HG02610 (cell line): ENCODE measurements around the gene KLHL8.

Experiments
- ATAC-seq: cut with Tn5 transposase; IDR thresholded peaks from one replicate; pipeline ENCODE4 v1.9.1; 2021; ENCODE audit warnings: mild to moderate bottlenecking, moderate library complexity; ENCODE audit not compliant: unreplicated experiment

The KLHL8 gene

GRCh38 chr4:87126056-87126455, 94.4 kb downstream of the KLHL8 start:
- no peak for ATAC-seq

DNA sequence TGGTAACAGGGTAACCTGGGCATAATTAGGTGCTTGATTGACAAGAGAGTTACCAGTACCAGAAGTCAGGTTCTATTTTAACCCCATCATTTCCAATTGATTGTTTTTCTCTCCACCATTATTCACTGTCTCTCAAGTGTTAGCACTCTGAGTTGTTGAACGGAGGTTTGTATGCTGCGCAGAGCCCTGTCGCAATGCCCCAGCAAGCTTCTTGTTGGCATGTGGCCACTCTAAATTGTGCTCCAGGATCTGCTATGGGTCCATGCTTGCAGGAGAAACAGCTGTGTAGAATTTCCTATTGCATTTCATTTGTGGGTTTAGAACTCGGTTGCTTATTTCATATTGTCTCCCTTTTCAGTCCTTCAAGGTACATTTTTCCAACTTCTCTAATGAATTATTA, 98.2 kb downstream of the KLHL8 start:
- ATAC-seq = no peak

DNA sequence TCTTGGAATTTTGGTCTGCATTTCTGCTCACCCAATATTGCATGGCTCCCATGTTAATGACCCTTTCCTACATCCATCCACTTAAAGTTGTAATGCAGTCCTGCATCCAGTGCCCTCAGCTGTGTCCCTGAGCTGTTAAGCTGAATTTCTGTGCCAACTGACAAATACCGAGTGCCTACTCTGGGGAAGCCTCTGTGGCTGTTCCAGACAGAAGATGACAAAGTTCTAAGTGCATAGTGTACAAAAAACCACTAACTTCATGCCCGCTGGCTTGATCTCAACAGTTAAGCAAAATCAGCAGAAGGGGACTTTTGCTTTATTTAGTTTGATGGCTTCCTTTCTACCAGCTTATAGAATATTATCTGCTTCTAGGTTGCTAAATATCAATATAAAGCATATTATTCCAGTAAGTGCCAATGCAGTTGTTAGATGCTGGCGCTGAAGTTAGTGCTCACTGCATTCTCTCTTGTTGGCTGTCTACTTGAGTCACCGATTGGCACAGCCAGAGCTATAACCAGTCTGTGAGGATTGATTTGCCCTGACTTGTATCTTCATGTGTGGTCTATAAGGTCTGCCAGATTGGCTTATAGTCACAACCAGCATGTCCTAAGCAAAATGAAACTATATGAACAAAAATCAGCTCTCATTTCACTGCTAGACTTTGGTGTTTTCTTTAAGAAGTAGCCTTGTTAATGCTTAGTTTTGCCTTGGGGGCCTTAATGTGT, 98.9 kb downstream of the KLHL8 start:
- no peak for ATAC-seq

GRCh38 chr4:87120411-87121162, 99.8 kb downstream of the KLHL8 start:
- no peak for ATAC-seq

GRCh38 chr4:87120010-87120409, 100.4 kb downstream of the KLHL8 start:
- peak; percentile 83 for ATAC-seq

DNA sequence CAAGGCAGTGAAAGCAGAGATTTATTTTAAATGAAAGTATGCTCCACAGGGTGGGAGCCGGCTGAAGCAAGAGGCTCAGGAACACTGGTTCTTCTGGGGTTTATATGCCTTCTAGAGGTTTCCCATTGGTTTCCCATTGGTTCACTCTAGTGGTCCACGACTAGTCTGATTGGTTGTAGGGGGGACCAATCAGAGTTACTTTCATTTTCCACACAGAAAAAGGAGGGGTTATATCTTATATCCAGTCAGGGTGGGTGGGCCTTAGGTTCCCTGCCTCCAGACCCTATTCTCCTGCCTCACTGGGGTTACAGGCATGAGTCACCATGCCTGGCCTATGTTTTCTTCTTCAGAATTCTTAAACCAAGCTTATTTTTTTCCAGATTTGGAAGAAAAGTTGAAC, 101.6 kb downstream of the KLHL8 start:
- no peak for ATAC-seq

- ATAC-seq = no peak
Measured at GRCh38 chr4:87118421-87118820, 102.0 kb downstream of the KLHL8 start.

GRCh38 chr4:87117732-87118075, 102.7 kb downstream of the KLHL8 start:
- ATAC-seq = no peak

GRCh38 chr4:87117051-87117731, 103.2 kb downstream of the KLHL8 start:
- ATAC-seq = no peak

- ATAC-seq = no peak
Measured at GRCh38 chr4:87116231-87116630, 104.2 kb downstream of the KLHL8 start.

DNA sequence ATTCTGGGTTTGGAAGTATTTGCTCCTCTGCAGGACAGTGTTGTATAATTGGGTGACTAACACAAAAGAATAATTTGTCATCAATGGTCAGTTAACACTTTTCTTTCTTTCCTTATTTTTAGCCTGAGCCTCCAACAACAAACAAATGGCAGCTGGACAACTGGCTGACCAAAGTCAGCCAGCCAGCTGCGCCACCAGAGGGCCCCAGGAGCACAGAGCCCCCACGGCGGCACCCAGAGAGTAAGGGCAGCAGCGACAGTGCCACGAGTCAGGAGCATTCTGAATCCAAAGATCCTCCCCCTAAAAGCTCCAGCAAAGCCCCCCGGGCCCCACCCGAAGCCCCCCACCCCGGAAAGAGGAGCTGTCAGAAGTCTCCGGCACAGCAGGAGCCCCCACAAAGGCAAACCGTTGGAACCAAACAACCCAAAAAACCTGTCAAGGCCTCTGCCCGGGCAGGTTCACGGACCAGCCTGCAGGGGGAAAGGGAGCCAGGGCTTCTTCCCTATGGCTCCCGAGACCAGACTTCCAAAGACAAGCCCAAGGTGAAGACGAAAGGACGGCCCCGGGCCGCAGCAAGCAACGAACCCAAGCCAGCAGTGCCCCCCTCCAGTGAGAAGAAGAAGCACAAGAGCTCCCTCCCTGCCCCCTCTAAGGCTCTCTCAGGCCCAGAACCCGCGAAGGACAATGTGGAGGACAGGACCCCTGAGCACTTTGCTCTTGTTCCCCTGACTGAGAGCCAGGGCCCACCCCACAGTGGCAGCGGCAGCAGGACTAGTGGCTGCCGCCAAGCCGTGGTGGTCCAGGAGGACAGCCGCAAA, 106.0 kb downstream of the KLHL8 start:
- ATAC-seq = no peak

GRCh38 chr4:87112063-87112462, 108.4 kb downstream of the KLHL8 start:
- no peak for ATAC-seq
